AG04450 (cell line): ENCODE results near the gene C19orf12. TPM values are rescaled to one million over a fixed set of nuclear protein-coding genes. Genes with fewer than 3 reads are reported as not detected.

Source experiments
- CTCF ChIA-PET: fragments of 300-600, 350-600 bp; formaldehyde crosslinking; extraction: SDS; loops from one replicate; lab custom pipeline; 2022; ENCODE audit warnings: antibody characterized with exemption, inconsistent platforms; lab: Charles Lee
- POLR2A ChIA-PET: fragments of 350-600 bp; formaldehyde crosslinking; extraction: SDS; loops from one replicate; lab custom pipeline; 2021; ENCODE audit warnings: antibody characterized with exemption, inconsistent platforms; lab: Yijun Ruan, JAX
- DNase-seq: peaks from one replicate; pipeline ENCODE4 v3.0.0-alpha.2; 2011; ENCODE audit warnings: low read depth, low spot score
- H3K27ac ChIP-seq: one replicate; pipeline ENCODE4 v1.5.1; 2012; ENCODE audit warnings: low read depth, low read length, control low read depth
- H3K27me3 ChIP-seq: one replicate; pipeline ENCODE4 v1.6.0; 2012; ENCODE audit warnings: low read length; ENCODE audit not compliant: control insufficient read depth, insufficient read depth
- H3K4me3 ChIP-seq: 2 replicates; pipeline ENCODE4 v1.5.1; 2011; ENCODE audit warnings: mild to moderate bottlenecking, low read depth, low read length, control low read depth
- H3K9me3 ChIP-seq: 2 replicates; pipeline ENCODE4 v1.5.1; 2012; ENCODE audit warnings: low read length; ENCODE audit not compliant: control insufficient read depth, insufficient read depth
- CTCF ChIP-seq: IDR thresholded peaks from 2 replicates; pipeline ENCODE4 v1.5.1; 2011; ENCODE audit warnings: low read depth, low read length, control low read depth, inconsistent platforms
- polyA plus RNA-seq: library from polyadenylated mRNA; depleted of rRNA; stranded (reverse); fragments of >200 nt; gene quantifications from 2 replicates; pipeline ENCODE4 v1.2.3, GENCODE V29; 2011

The C19orf12 gene
- polyA plus RNA-seq, 1 experiment, result 27.9 TPM

- peak overlapping the region; percentile 81 for H3K27ac ChIP-seq
- ChIA-PET CTCF (interaction anchor here (0.5 to 4.0 kb wide), 6 partner anchors 11 to 930 kb away, joined by 3 to 28 read pairs (median 12); no protein-coding TSS in a partner anchor), POLR2A (interaction anchor here (0.6 to 1.5 kb wide), 3 partner anchors 15 to 61 kb away, joined by 4 to 11 read pairs (median 4); partner anchors contain the start of gene POP4)
- H3K9me3 ChIP-seq, result no peaks in the 10 kb centered on the region; the same call in 1 of the 2 replicates
- DNase-seq, result no peak
- no peaks in the 10 kb centered on the region for H3K27me3 ChIP-seq
- TF ChIP-seq CTCF, result no peak
- H3K4me3 ChIP-seq, result peak overlapping the region; percentile 81
Measured at GRCh38 chr19:29666578-29667386, 48.3 kb downstream of the C19orf12 start.

- POLR2A ChIA-PET, result interaction anchor here (0.6 to 1.5 kb wide), 5 partner anchors 16 to 60 kb away, joined by 3 to 11 read pairs (median 4); partner anchors contain the start of gene POP4
Measured at GRCh38 chr19:29665826-29666577, 49.1 kb downstream of the C19orf12 start.

GRCh38 chr19:29665215-29665825, 49.7 kb downstream of the C19orf12 start, which contains the start of gene PLEKHF1:
PLEKHF1 (plus strand) TSS chr19:29665461; CDS start chr19:29673840, 8,379 bp downstream.
- DNase-seq, result no peak
- POLR2A ChIA-PET, result interaction anchor here (0.8 to 1.1 kb wide), 3 partner anchors 50 to 59 kb away, joined by 3 to 6 read pairs (median 4); partner anchors contain the start of genes C19orf12 and POP4
- Histone ChIP-seq H3K4me3 (peak within 1 kb of the TSS; percentile 81), H3K9me3 (no peaks in the 10 kb centered on the region; the same call in 1 of the 2 replicates), H3K27ac (peak within 1 kb of the TSS; percentile 81), H3K27me3 (no peaks in the 10 kb centered on the region)
- no peak for TF ChIP-seq CTCF
- CTCF ChIA-PET, result interaction anchor here (0.6 to 4.0 kb wide), 4 partner anchors 25 to 54 kb away, joined by 3 to 28 read pairs (median 14); no protein-coding TSS in a partner anchor

More at GRCh38 chr19:29665826-29666577, 49.1 kb downstream of the C19orf12 start:
- TF ChIP-seq CTCF, result no peak
- Histone ChIP-seq H3K27ac (peak overlapping the region; percentile 81), H3K27me3 (no peaks in the 10 kb centered on the region), H3K4me3 (peak overlapping the region; percentile 81), H3K9me3 (no peaks in the 10 kb centered on the region; the same call in 1 of the 2 replicates)
- CTCF ChIA-PET, result interaction anchor here (0.5 to 4.0 kb wide), 8 partner anchors 12 to 929 kb away, joined by 3 to 28 read pairs (median 6); no protein-coding TSS in a partner anchor
- DNase-seq, result no peak

GRCh38 chr19:29664753-29665214, 50.3 kb downstream of the C19orf12 start:
- H3K9me3 ChIP-seq, result no peaks in the 10 kb centered on the region; the same call in 1 of the 2 replicates
- H3K27ac ChIP-seq, result no peak overlapping the region
- H3K4me3 ChIP-seq, result peak overlapping the region; percentile 81
- no peak for TF ChIP-seq CTCF
- no peaks in the 10 kb centered on the region for H3K27me3 ChIP-seq
- ChIA-PET POLR2A (interaction anchor here (0.8 to 1.1 kb wide), 3 partner anchors 50 to 59 kb away, joined by 3 to 6 read pairs (median 4); partner anchors contain the start of genes C19orf12 and POP4), CTCF (interaction anchor here (1.2 to 4.0 kb wide), 3 partner anchors 30 to 54 kb away, joined by 9 to 28 read pairs (median 19); no protein-coding TSS in a partner anchor)
- no peak for DNase-seq
